COR-L47 (cell line): ENCODE data around the gene SLC26A1.
"Not testable (repeated sequence)": the region's sequence is repeated elsewhere in the genome, so short reads cannot be mapped to it uniquely, and the experiment has no call there.

ENCODE experiments used
- DNase-seq: peaks from one replicate; lab custom pipeline; 2025; lab: John Stamatoyannopoulos, UW

The SLC26A1 gene

DNA sequence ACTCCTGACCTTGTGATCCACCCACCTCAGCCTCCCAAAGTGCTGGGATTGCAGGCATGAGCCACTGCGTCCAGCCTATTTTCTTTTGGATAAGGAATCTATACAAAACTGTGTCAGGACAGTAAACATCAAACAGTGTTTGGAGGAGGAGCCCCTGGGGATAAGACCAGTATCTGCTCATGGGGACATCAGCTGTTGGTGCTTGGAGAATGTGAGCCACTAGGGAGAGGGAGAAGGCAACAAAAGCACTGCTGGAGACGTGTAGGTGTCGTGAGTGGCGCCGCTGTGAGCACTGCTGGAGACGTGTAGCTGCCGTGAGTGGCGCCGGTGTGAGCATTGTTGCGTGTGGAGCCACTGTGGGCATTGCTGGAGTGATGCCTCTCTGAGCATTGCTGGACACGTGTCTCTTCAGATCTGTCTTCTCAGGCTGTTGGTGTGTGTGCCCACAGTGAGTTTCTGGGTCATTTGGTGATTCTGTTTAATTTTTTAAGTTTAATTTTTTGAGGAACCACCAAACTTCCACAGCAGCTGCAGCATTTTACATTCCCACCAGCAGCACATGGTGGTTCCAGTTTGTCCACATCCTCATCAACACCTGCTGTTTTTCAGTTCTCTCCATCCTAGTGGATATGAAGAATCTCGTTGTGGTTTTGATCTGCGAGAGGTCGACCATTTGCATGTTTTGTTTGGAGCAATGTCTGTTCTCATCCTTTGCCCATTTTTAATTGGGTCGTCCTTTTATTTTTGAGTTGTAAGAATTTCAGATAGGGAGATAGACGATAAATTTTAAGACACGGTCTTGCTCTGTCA, 38.8 kb downstream of the SLC26A1 start:
- no peak for DNase-seq

GRCh38 chr4:953574-953915, 39.7 kb downstream of the SLC26A1 start:
- DNase-seq, result no peak

DNA sequence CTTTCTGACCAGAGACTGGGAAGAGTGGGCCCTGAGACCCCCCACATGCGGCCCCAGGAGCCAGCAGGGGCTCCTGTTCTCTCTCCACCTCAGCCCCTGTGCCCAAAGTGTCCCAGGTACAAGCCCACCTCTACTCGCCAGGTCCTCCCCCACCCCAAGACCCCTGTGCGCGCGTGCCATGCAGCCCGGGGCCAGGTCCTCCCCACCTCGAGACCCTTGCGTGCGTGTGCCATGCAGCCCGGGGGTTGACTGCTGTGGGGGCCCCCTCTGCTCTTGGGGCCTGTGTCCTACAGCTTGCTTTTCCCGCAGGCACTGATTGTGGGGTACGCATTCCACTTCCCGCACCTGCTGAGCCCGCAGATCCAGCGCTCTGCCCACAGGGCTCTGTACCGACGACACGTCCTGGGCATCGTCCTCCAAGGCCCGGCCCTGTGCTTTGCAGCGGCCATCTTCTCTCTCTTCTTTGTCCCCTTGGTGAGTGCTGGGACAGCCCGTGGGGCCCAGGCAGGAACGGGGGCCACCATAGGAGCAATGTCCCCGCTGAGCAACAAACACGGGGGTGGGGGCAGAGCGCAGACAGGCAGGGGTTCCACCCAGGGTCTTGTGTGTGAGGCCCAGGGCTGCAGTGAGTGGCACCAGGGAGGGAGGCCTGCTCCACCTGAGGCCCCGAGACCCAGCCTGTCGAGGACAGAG, 40.2 kb downstream of the SLC26A1 start:
- no peak for DNase-seq

GRCh38 chr4:951594-952468, 41.4 kb downstream of the SLC26A1 start:
- DNase-seq, result no peak

DNA sequence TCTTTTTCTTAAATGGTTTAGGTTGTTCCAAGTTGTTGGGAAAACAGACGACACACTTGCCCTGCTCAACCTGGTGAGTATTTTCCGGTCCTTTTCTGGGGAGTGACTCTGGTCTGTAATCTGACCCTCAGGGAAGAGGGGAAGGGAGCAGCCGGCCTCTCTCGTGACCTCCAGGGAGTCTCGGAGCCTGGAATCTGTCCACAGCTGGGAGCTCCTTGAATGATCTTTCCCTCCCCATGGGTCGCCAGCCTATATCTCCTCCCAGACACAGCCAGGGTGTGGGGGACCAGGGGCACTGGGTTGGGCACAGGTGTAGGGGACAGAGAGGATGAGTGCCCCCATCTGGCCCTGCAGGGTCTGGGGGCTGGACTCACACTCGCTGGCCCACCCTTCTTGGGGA, 42.0 kb downstream of the SLC26A1 start:
- DNase-seq, result no peak

- no peak for DNase-seq
Measured at GRCh38 chr4:950136-951020, 42.8 kb downstream of the SLC26A1 start.

- no peak for DNase-seq
Measured at GRCh38 chr4:949656-950055, 43.5 kb downstream of the SLC26A1 start.

DNA sequence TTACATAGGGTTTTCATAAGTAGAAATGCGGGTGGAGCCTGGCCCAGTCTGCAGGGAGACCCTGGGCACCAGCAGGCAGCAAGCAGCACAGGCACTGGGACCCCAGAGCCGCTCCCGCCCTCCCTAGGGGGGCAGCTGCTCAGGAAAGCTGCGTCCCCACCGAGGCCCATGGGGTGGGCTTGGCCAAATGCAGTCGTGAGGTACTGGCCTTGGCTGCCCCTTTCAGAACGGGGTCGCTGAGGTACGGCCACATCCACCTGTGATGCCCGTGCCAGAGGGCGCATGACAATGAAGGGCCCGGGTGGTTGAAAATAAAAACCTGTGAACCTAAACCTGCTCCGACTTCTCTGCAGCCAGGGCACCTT, 44.3 kb downstream of the SLC26A1 start:
- no peak for DNase-seq

GRCh38 chr4:948101-948935, 44.9 kb downstream of the SLC26A1 start:
- no peak for DNase-seq

GRCh38 chr4:947491-947971, 45.7 kb downstream of the SLC26A1 start:
- no peak for DNase-seq

DNA sequence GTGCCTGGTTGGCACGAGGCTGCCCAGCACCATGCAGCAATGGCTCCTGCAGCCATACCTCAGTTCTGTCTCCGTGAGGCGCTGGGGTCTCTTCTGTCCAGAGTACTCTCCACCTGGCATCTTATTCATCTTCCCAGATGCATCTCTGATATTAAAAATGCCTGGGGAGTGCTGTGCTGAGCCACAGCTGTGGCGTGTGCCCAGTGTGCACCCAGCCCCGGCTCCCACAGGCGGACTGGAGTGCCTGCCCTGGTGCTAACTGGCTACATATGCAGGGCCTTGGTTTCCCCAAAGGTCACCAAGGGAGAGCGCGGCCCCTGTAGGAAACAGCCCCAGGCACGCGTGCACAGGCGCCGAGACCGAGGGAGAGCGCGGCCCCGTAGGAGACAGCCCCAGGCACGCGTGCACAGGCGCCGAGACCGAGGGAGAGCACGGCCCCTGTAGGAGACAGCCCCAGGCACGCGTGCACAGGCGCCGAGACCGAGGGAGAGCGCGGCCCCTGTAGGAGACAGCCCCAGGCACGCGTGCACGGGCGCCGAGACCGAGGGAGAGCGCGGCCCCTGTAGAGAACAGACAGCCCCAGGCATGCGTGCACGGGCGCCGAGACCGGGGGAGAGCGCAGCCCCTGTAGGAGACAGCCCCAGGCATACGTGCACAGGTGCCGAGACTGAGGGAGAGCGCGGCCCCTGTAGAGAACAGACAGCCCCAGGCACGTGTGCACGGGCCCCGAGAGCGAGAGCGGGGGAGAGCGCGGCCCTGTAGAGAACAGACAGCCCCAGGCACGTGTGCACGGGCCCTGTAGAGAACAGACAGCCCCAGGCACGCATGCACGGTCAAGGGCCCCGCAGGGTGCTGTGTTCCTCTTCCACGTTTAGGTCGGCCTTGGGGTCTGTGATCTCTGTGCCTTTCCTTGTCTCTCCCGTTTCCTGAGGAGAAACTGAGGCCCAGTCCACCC, 46.4 kb downstream of the SLC26A1 start:
- no peak for DNase-seq

DNA sequence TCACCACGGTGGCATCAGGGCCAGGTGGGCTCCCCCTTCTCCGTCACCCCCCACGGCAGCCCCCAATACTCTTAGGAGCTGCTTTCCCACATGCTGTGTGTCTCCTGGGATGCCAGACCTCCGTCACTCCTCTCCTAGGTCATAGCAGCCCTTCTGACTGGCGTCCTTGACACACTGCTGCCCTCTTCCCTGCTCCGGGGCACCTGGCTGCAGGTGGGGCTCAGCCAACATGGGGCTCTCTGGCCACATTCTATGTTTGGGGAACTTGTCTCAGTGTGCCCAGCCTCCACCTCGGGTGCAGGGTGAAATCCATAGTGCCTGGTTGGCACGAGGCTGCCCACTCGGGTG, 47.1 kb downstream of the SLC26A1 start:
- DNase-seq, result no peak

DNA sequence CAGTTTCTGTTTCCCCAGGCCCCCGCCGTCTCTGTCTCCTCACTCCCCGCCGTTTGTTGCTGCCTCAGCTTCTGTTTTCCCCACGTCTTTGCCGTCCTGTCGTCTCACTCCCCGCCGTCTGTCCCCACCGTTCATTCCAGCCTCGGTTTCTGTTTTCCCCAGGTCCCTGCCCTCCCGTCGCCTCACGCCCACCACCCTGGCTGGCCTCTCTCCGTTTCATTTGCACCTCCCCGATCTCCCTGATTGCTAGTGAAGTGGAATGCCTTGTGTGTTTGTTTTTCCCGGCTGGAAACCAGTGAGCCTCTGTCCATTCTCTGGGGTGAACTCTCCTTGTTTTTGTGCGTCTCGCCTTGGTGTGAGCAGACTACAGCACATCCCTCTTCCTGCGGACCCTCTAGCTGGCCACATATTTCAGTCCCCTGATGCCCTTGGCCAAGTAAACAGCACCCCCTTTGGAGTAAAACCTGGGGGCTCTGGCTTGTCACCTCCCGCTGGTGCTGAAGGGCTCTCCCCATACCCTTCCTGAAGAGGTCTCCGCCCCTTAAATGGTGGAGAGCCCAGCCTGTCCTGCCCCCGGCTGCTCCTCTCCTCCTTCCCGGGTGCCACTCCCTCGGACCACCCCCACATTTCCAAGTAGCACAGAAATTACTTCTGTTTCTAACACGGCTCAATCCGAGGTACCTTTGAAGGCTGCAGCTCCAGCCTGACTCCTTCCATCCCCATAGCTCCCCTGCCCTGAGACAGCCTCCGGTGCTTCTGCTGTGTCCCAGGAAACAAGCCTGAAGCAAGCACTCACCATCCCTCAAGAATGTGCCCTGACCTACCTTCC, 47.7 kb downstream of the SLC26A1 start:
- DNase-seq, result no peak

GRCh38 chr4:939508-939907, 53.7 kb downstream of the SLC26A1 start:
- DNase-seq, result not testable (repeated sequence)
